NCI-H2081 (cell line): ENCODE data around the gene BTD.

Experiments used
- DNase-seq, 2 experiments: peaks; one replicate each; lab custom pipeline; 2025; lab: John Stamatoyannopoulos, UW

The BTD gene

GRCh38 chr3:15636028-15636709, 34.6 kb downstream of the BTD start:
- DNase-seq, result no peak

- peak in 1 of 2 experiments; percentile 54 for DNase-seq
Observed at GRCh38 chr3:15637131-15637951, 35.8 kb downstream of the BTD start.

GRCh38 chr3:15638193-15638890, 36.8 kb downstream of the BTD start:
- no peak for DNase-seq

GRCh38 chr3:15638891-15639262, 37.3 kb downstream of the BTD start:
- DNase-seq, result no peak

GRCh38 chr3:15645246-15645645, 43.7 kb downstream of the BTD start:
- no peak for DNase-seq

- DNase-seq, result peak in 1 of 2 experiments; percentile 25
Observed at GRCh38 chr3:15645740-15646501, 44.4 kb downstream of the BTD start.

- DNase-seq, result no peak
Observed at GRCh38 chr3:15646851-15647511, 45.4 kb downstream of the BTD start.

- DNase-seq, result no peak
Observed at GRCh38 chr3:15647611-15648167, 46.1 kb downstream of the BTD start.

GRCh38 chr3:15649341-15649740, 47.8 kb downstream of the BTD start:
- no peak for DNase-seq

- no peak for DNase-seq
Observed at GRCh38 chr3:15649858-15650257, 48.3 kb downstream of the BTD start.

- DNase-seq, result no peak
Observed at GRCh38 chr3:15651396-15651795, 49.9 kb downstream of the BTD start.

- no peak for DNase-seq
Observed at GRCh38 chr3:15653321-15653720, 51.8 kb downstream of the BTD start.

- DNase-seq, result no peak
Observed at GRCh38 chr3:15654127-15654526, 52.6 kb downstream of the BTD start.

- no peak for DNase-seq
Observed at GRCh38 chr3:15654891-15655290, 53.3 kb downstream of the BTD start.

GRCh38 chr3:15656342-15656741, 54.8 kb downstream of the BTD start:
- no peak for DNase-seq

GRCh38 chr3:15657016-15657415, 55.5 kb downstream of the BTD start:
- DNase-seq, result no peak

- no peak for DNase-seq
Observed at GRCh38 chr3:15659254-15659975, 57.9 kb downstream of the BTD start.

GRCh38 chr3:15660055-15660935, 58.8 kb downstream of the BTD start:
- DNase-seq, result no peak

- no peak for DNase-seq
Observed at GRCh38 chr3:15664144-15664543, 62.6 kb downstream of the BTD start.
